DOHH2 (cell line): Measurements from ENCODE around the gene CCDC71L.

Source experiments
- H3F3A ChIP-seq: fragments of 200-600 bp; sonication (generic), shearing (Covaris generic); 2 replicates; pipeline ENCODE4 v1.6.0; 2016; ENCODE audit warnings: antibody characterized with exemption, mild to moderate bottlenecking; ENCODE audit not compliant: control insufficient read depth, insufficient read depth
- H3K27ac ChIP-seq: fragments of 200-600 bp; sonication (generic); 2 replicates; pipeline ENCODE4 v1.5.1; 2014; ENCODE audit warnings: low read depth, mild to moderate bottlenecking, low read length, moderate library complexity
- H3K27me3 ChIP-seq: fragments of 200-600 bp; sonication (generic); 2 replicates; pipeline ENCODE4 v1.6.1; 2014; ENCODE audit warnings: mild to moderate bottlenecking, low read length, mixed read lengths; ENCODE audit not compliant: control insufficient read depth
- H3K36me3 ChIP-seq: fragments of 200-600 bp; sonication (generic); 2 replicates; pipeline ENCODE4 v1.6.1; 2014; ENCODE audit warnings: mild to moderate bottlenecking, low read length, moderate library complexity, mixed read lengths; ENCODE audit not compliant: control insufficient read depth
- H3K4me1 ChIP-seq: fragments of 200-600 bp; sonication (generic); 2 replicates; pipeline ENCODE4 v1.6.1; 2014; ENCODE audit warnings: mild to moderate bottlenecking, low read length, mixed read lengths; ENCODE audit not compliant: control insufficient read depth
- H3K4me2 ChIP-seq: fragments of 200-600 bp; sonication (generic); 2 replicates; pipeline ENCODE4 v1.6.0; 2014; ENCODE audit warnings: mild to moderate bottlenecking, low read length, moderate library complexity
- H3K4me3 ChIP-seq: fragments of 200-600 bp; sonication (generic); 2 replicates; pipeline ENCODE4 v1.5.1; 2014; ENCODE audit warnings: mild to moderate bottlenecking, low read length, mixed read lengths
- H3K79me2 ChIP-seq: fragments of 200-600 bp; sonication (generic); 2 replicates; pipeline ENCODE4 v1.6.1; 2014; ENCODE audit warnings: mild to moderate bottlenecking, low read length, mixed read lengths; ENCODE audit not compliant: control insufficient read depth
- H3K9me2 ChIP-seq: fragments of 200-600 bp; sonication (generic); replicated peaks from 2 replicates; pipeline ENCODE4 v1.6.1; 2014; ENCODE audit warnings: mild to moderate bottlenecking, low read length, mixed read lengths; ENCODE audit not compliant: control insufficient read depth
- H3K9me3 ChIP-seq: fragments of 200-600 bp; sonication (generic); 2 replicates; pipeline ENCODE4 v1.6.1; 2014; ENCODE audit warnings: antibody characterized with exemption, low read length, mixed read lengths; ENCODE audit not compliant: control insufficient read depth, insufficient read depth
- H4K20me1 ChIP-seq: fragments of 200-600 bp; sonication (generic); 2 replicates; pipeline ENCODE4 v1.6.0; 2014; ENCODE audit warnings: low read depth, mild to moderate bottlenecking, antibody characterized with exemption, low read length, moderate library complexity; ENCODE audit not compliant: control insufficient read depth, insufficient read depth
- CTCF ChIP-seq: fragments of 200-600 bp; sonication (generic); IDR thresholded peaks from one replicate; pipeline ENCODE4 v1.5.1; 2014; ENCODE audit warnings: antibody characterized with exemption, mild to moderate bottlenecking, low read depth, low read length; ENCODE audit not compliant: poor library complexity, severe bottlenecking
- EZH2phosphoT487 ChIP-seq: fragments of 200-600 bp; sonication (generic); IDR thresholded peaks from 2 replicates; pipeline ENCODE4 v1.6.1; 2017; ENCODE audit warnings: borderline replicate concordance, mild to moderate bottlenecking, antibody characterized with exemption, low read length, moderate library complexity, mixed read lengths

Gene CCDC71L

GRCh38 chr7:106623315-106623660 is 37.7 kb downstream of the CCDC71L start:
- Histone ChIP-seq H3K9me2 (no peaks in the 10 kb centered on the region), H3K27ac (no peak overlapping the region), H3K27me3 (0 out of 2 replicates have a peak, but pooled peaks cover 10% of the 10 kb centered on the region), H3K36me3 (no peaks in the 10 kb centered on the region), H3F3A (no peaks in the 10 kb centered on the region), H3K4me1 (no peaks in the 10 kb centered on the region), H3K4me3 (no peak overlapping the region), H4K20me1 (no peaks in the 10 kb centered on the region), H3K79me2 (no peaks in the 10 kb centered on the region), H3K9me3 (peaks cover 3% of the 10 kb centered on the region; the same call in 1 of the 2 replicates), H3K4me2 (no peak overlapping the region)
- TF ChIP-seq EZH2phosphoT487 (no peak), CTCF (no peak)

- no peak overlapping the region for H3K4me3 ChIP-seq
- H4K20me1 ChIP-seq, result no peaks in the 10 kb centered on the region
- H3K27ac ChIP-seq, result no peak overlapping the region
- 0 out of 2 replicates have a peak, but pooled peaks cover 11% of the 10 kb centered on the region for H3K27me3 ChIP-seq
- peaks cover 3% of the 10 kb centered on the region; the same call in 1 of the 2 replicates for H3K9me3 ChIP-seq
- H3K36me3 ChIP-seq, result no peaks in the 10 kb centered on the region
- no peaks in the 10 kb centered on the region for H3K79me2 ChIP-seq
- TF ChIP-seq CTCF, result no peak
- no peak for TF ChIP-seq EZH2phosphoT487
- no peaks in the 10 kb centered on the region for H3K4me1 ChIP-seq
- no peaks in the 10 kb centered on the region for H3F3A ChIP-seq
- H3K4me2 ChIP-seq, result no peak overlapping the region
- no peaks in the 10 kb centered on the region for H3K9me2 ChIP-seq
These were observed 38.2 kb downstream of the CCDC71L start for GRCh38 chr7:106622654-106623314.

GRCh38 chr7:106621393-106622132 is 39.4 kb downstream of the CCDC71L start:
- H3K27ac ChIP-seq, result no peak overlapping the region
- H3K79me2 ChIP-seq, result no peaks in the 10 kb centered on the region
- H4K20me1 ChIP-seq, result no peaks in the 10 kb centered on the region
- H3K27me3 ChIP-seq, result 0 out of 2 replicates have a peak, but pooled peaks cover 5% of the 10 kb centered on the region
- H3K9me2 ChIP-seq, result no peaks in the 10 kb centered on the region
- H3K4me3 ChIP-seq, result no peak overlapping the region
- H3K4me1 ChIP-seq, result no peaks in the 10 kb centered on the region
- no peaks in the 10 kb centered on the region for H3K36me3 ChIP-seq
- no peaks in the 10 kb centered on the region for H3F3A ChIP-seq
- H3K9me3 ChIP-seq, result peaks cover 3% of the 10 kb centered on the region; the same call in 1 of the 2 replicates
- H3K4me2 ChIP-seq, result no peak overlapping the region
- TF ChIP-seq EZH2phosphoT487 (no peak), CTCF (no peak)
